ENCODE data around the gene SAPCD2.
"Not testable (repeated sequence)": the region's sequence is repeated elsewhere in the genome, so short reads cannot be mapped to it uniquely, and the experiment has no call there.

SAPCD2 gene

GRCh38 chr9:137046088-137046787 is 24.1 kb downstream of the SAPCD2 start, which contains the start of gene NPDC1:
Gene NPDC1 (minus strand): TSS chr9:137046177. CDS start chr9:137045989, 188 bp downstream.
- peak; percentile 84 for DNase-seq (ENCODE audit: low spot score)

- no peak for DNase-seq (ENCODE audit: low spot score)
These were observed 24.9 kb downstream of the SAPCD2 start for GRCh38 chr9:137045294-137046087.

- no peak for DNase-seq (ENCODE audit: low spot score)
These were observed 25.7 kb downstream of the SAPCD2 start for GRCh38 chr9:137044502-137045177.

- no peak for DNase-seq (ENCODE audit: low spot score)
These were observed 26.3 kb downstream of the SAPCD2 start for GRCh38 chr9:137044037-137044436.

GRCh38 chr9:137042751-137043727 is 27.3 kb downstream of the SAPCD2 start:
- no peak for DNase-seq (ENCODE audit: low spot score)

GRCh38 chr9:137041124-137041523 is 29.2 kb downstream of the SAPCD2 start:
- peak; percentile 60 for DNase-seq (ENCODE audit: low spot score)

- no peak for DNase-seq (ENCODE audit: low spot score)
These were observed 29.8 kb downstream of the SAPCD2 start for GRCh38 chr9:137040568-137040967.

- DNase-seq (ENCODE audit: low spot score) = no peak
These were observed 30.6 kb downstream of the SAPCD2 start for GRCh38 chr9:137039611-137040366.

GRCh38 chr9:137038916-137039315 is 31.4 kb downstream of the SAPCD2 start:
- DNase-seq (ENCODE audit: low spot score) = no peak

- no peak for DNase-seq (ENCODE audit: low spot score)
These were observed 32.9 kb downstream of the SAPCD2 start for GRCh38 chr9:137037483-137037882.

- DNase-seq (ENCODE audit: low spot score) = no peak
These were observed 33.3 kb downstream of the SAPCD2 start for GRCh38 chr9:137037035-137037434.

- DNase-seq (ENCODE audit: low spot score) = no peak
These were observed 34.4 kb downstream of the SAPCD2 start for GRCh38 chr9:137035937-137036336.

GRCh38 chr9:137035507-137035834 is 34.9 kb downstream of the SAPCD2 start:
- no peak for DNase-seq (ENCODE audit: low spot score)

GRCh38 chr9:137034709-137035506 is 35.4 kb downstream of the SAPCD2 start:
- DNase-seq (ENCODE audit: low spot score) = peak; percentile 64

GRCh38 chr9:137034039-137034708 is 36.2 kb downstream of the SAPCD2 start:
- DNase-seq (ENCODE audit: low spot score) = no peak

- DNase-seq (ENCODE audit: low spot score) = not testable (repeated sequence)
These were observed 36.9 kb downstream of the SAPCD2 start for GRCh38 chr9:137033481-137033880.

- no peak for DNase-seq (ENCODE audit: low spot score)
These were observed 37.5 kb downstream of the SAPCD2 start for GRCh38 chr9:137032858-137033257.

- no peak for DNase-seq (ENCODE audit: low spot score)
These were observed 38.3 kb downstream of the SAPCD2 start, which contains the start of gene FUT7 for GRCh38 chr9:137031904-137032640. Gene FUT7 (minus strand): TSS chr9:137032088. CDS start chr9:137031991, 97 bp downstream.

Measured in kidney capillary endothelial cell (primary cell).